HG03064 (cell line): ENCODE results near the gene FILIP1L.

Experiments used
- ATAC-seq: cut with Tn5 transposase; IDR thresholded peaks from one replicate; pipeline ENCODE4 v1.9.1; 2021; ENCODE audit warnings: low read depth; ENCODE audit not compliant: unreplicated experiment

Gene FILIP1L

GRCh38 chr3:99955773-99956562 lies 158.3 kb downstream of the FILIP1L start:
- no peak for ATAC-seq

DNA sequence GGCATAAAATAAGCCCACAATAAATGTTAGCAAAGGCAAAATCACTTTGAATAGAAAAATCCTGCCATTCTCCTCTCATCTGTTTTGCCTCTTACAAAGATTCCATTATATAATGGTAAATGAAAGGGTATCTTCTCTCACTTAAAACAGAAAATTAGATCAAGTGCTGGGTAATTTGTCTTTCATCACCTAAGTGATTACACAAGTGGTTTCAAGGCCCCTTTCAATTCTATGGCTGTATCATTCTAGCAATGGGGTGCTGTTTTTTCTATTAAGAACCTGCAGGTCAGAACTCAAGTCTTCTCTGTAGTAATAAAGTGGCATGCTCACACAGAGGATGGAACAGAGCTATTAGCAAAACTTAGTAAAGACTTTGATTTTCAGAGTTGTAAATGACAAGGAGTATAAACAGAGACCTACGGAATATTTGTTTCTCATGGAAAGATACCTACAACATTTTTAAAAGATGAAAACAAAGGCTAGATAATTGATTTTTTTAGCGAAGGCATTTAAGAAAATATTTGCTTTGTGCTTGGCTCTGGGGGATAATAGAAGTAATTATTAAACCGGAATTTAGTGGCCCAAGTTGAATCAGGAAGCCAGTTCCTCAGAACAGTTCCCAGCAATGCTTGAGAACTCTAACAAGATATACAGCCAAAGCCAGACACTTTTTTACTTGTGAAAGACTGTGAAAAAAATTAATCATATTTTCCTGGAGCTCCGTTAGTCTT lies 159.2 kb downstream of the FILIP1L start:
- no peak for ATAC-seq

GRCh38 chr3:99953596-99953995 lies 160.7 kb downstream of the FILIP1L start:
- no peak for ATAC-seq

GRCh38 chr3:99952306-99952705 lies 162.0 kb downstream of the FILIP1L start:
- no peak for ATAC-seq

- ATAC-seq = no peak
These were observed 162.6 kb downstream of the FILIP1L start for GRCh38 chr3:99951701-99952100.

GRCh38 chr3:99950921-99951320 lies 163.4 kb downstream of the FILIP1L start:
- ATAC-seq = no peak

DNA sequence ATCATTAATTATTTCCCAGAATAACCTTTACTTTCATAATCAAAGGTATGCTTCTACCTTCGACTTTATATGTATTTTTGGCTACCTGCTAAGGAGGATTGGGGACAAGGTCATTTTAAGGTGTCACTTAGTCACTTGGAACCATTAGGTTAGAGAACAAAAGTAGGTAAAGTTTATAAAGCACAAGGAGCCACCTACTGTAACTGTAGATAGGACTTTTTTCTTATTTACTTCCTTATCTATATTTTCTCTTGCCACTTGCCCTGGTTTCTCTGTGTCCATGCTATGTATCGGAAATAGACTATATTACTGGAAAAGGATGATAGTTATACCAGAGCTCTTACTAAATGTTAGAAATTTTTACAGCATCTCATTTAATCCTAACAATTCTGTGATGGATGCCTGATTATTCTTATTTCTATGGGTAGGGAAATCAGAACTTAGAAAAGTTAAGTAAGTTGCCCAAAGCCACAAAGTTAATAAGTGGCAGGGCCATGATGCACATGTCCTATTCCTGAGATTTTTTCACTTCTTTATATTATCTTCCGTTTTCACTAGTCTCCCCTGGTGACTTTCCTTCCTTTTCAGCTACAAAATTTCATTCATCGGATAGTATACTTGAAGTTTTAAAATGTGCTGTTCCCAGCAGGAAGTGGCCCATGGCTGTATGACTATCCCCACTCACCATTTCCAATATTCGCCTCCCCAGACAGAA lies 164.2 kb downstream of the FILIP1L start:
- no peak for ATAC-seq

GRCh38 chr3:99948467-99949089 lies 165.7 kb downstream of the FILIP1L start:
- ATAC-seq = no peak

DNA sequence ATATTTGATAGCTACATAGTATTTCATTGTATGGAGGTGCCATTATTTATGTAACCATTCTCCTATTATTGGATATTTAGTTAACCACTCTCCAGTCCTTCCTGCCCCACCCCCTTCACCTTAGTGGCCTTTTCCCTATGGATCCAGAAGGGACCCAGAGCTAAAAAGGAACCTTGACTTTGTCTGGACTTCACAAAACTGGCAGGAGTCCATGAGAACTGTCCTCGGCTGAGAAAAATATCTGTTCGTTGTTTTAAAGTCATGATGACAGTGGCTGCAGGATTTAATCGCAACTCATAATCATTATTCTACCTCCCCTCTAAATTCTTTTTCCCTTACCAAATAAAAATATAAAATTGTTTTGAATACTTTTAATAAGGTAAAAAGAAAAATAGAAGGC lies 166.9 kb downstream of the FILIP1L start:
- ATAC-seq = no peak

GRCh38 chr3:99945328-99945995 lies 168.8 kb downstream of the FILIP1L start:
- no peak for ATAC-seq

- no peak for ATAC-seq
These were observed 170.2 kb downstream of the FILIP1L start for GRCh38 chr3:99943931-99944761.

DNA sequence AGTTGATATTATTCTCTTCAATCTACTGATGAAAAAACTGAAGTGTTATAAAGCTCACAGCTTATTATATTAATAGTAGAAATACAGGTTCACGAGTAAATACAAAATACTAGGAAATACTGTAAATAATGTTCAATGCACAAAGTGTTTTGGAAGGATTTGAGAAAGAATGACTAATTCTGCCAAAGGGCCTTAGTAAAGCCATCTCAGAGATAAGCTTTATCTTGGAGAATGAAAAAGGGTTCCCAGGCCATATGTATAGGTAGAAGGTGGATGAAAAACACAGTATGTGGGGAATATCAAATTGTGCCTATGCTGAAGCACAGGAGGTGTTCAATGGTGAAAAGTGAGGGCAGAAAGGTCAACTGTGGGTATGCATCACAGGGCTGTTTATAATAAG lies 173.1 kb downstream of the FILIP1L start:
- no peak for ATAC-seq

DNA sequence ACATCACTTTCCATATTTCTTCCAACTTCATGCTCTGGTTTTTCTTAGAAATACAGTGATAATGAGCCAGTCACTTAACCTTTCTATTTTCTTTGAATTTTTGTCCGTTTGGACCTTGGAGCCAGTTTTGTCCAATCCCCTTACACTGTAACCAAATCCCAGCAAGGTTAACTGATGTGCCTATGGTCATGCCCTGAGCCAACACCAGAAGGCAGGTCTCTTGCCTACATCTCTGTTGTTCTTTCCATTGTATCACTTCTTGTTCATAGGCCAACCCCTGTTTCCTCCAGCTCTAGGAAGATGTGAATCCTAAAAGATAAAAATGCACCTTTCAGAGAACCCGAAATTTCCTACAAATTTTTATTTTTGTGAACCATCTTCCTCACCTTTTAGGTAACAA lies 174.0 kb downstream of the FILIP1L start:
- ATAC-seq = no peak

- no peak for ATAC-seq
These were observed 174.4 kb downstream of the FILIP1L start for GRCh38 chr3:99939876-99940275.

DNA sequence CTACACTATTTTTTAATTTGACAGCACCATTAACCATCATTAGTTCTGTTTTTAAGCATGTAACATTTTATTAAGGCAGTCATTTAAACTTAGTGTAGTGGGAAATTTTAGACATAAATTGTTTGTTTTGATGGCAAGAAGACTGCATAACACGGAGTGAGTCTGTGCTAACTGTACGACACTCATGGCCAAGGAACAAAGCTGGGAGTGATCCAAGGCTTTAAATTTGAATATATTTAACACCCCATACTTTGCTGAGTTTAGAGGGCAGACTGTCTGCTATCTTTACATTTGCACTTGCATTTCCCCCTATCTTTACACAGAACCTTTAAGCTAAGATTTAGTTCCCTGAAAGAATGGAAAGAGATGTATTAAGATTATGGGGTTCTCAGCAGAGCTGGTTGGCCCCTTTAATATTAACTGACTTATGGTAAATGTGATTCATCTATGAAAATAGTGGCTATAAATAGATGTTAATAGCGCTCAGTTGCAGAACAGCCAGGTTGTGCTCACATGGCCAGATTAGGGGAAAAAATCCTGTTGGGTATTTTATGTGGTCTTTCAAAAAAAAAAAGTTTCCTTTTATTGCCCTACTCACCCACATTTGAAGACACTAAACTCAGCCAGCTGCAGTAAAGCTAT lies 175.9 kb downstream of the FILIP1L start:
- no peak for ATAC-seq

DNA sequence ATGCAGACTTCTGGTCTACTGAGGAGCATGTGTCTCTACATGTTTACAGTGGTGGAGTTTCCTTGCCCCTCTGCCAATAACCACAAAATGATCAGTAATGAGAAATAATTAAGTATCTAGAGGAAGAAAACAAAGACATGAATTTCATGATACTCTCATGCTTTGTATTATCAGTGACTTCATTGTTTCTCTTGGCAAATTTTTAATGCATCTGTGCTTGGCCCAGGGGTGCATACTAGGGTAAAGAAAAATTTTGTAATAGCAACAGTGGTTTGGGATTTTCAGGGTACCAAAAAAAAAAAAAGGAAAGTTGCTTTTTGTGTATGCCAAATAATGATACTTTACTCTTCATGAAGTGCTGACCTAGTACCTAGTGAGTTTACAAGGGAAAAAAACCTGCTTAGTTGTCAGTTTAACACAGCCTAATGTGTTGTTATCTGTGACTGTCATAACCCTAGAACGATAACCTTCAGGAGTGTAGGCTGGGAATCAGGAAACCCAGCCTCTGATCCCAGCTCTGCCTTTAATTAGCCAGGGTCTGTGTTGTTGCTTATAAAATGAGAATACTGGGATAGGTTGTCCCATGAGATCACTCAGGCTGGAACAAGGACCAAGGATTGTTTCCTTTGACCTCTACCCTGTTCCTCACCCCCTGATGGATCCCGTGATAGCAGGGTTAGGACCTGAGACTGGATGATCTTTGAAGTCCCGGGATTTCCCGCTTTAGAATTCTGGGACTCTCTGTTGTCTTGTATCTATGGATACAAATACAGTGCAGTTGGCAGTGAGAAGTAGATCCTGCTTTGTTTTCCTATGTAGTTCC lies 179.1 kb downstream of the FILIP1L start:
- ATAC-seq = no peak

GRCh38 chr3:99933971-99934750 lies 180.1 kb downstream of the FILIP1L start:
- no peak for ATAC-seq
